Thoracic aorta (tissue), 2 donors: ENCODE measurements around the gene ATP10A. TPM values are rescaled to one million over a fixed set of nuclear protein-coding genes. Genes with fewer than 3 reads are reported as not detected.

Experiments
- ATAC-seq: fragments of 150-250 bp; one replicate; pipeline ENCODE4 v1.8.0; 2017; ENCODE audit warnings: low read depth; ENCODE audit not compliant: insufficient number of reproducible peaks, low FRiP score
- DNase-seq: peaks from one replicate; pipeline ENCODE4 v3.0.0-alpha.2; 2020; ENCODE audit warnings: low spot score
- H3K27ac ChIP-seq, 2 donors: fragments of 200-600 bp; sonication (generic); 1 replicate in 1 of 2; 2 replicates in 1 of 2; pipeline ENCODE4 v1.5.1; 2016; ENCODE audit warnings: mild to moderate bottlenecking in 2 of 2, moderate library complexity in 2 of 2
- H3K27me3 ChIP-seq: fragments of 200-600 bp; sonication (generic); replicated peaks from 2 replicates; pipeline ENCODE4 v1.6.0; 2016; ENCODE audit warnings: mild to moderate bottlenecking; ENCODE audit not compliant: insufficient read depth
- H3K36me3 ChIP-seq: fragments of 200-600 bp; sonication (generic); one replicate; pipeline ENCODE4 v1.5.1; 2016
- H3K4me1 ChIP-seq, 2 donors: fragments of 200-600 bp; sonication (generic); 1 replicate in 1 of 2; 2 replicates in 1 of 2; pipeline versions ENCODE4 v1.5.1 to v1.6.0; 2016; ENCODE audit warnings: low read depth in 2 of 2, mild to moderate bottlenecking in 1 of 2; ENCODE audit not compliant: control insufficient read depth in 1 of 2
- H3K4me3 ChIP-seq: fragments of 200-600 bp; sonication (generic); 2 replicates; pipeline ENCODE4 v1.5.1; 2016; ENCODE audit warnings: mild to moderate bottlenecking
- H3K9me3 ChIP-seq: fragments of 200-600 bp; sonication (generic); 2 replicates; pipeline ENCODE4 v1.5.1; 2016
- total RNA-seq, 2 donors: library from RNA; depleted of rRNA; stranded (reverse); fragments of >200 nt; gene quantifications; one replicate each; pipeline versions ENCODE4 v1.1.0 to v1.2.3, GENCODE V29; 2016
- TF ChIP-seq, protein P1 (sequence below): fragments of 200-600 bp; sonication (generic); IDR thresholded peaks from one replicate; pipeline ENCODE4 v1.5.1; 2019; ENCODE audit warnings: antibody characterized with exemption

The ATP10A gene
- total RNA-seq, 2 donors from 2014 or later: 59.4 to 89.8 TPM

DNA sequence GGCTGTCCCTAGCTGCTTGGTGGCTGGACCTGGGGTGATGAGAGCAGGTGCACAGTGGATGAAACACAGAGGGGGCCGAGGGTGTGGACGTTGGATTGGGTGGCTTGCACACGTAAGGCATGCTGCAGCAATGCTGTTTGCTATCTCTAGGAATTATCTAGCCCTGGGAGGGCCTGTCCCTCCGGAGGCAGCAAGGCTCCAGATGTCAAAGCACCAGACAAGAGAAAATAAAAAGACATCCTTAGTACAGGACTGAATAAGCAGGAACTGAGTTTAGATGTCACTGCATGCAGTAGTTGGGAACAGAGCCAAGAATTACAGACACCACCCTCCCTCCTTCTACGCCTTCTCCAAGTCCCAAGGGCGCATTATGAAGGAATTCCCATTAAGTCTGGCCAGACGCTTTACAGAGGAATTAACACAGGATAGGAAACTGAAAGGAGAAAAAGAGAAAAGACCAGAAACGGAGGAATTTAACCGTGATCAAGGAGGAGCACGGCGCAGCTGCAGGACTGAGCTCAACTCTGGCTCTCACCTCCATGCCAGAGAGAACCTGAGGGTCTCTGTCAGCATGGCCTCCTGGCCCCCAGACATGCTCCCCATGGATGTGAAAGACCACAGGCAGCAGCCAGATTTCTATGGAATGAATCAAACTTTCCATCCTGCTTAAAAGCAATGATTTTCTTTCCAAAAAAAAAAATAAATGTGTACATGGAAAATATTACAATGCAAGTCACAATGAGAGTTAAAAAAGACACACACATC lies 13.8 kb downstream of the ATP10A start:
- H3K4me3 ChIP-seq: peak overlapping the region; percentile 75
- H3K27ac ChIP-seq: peak overlapping the region; percentile 95 to 99
- no peaks in the 10 kb centered on the region for H3K36me3 ChIP-seq
- no peaks in the 10 kb centered on the region for H3K27me3 ChIP-seq
- H3K9me3 ChIP-seq: no peaks in the 10 kb centered on the region
- TF ChIP-seq, protein P1, sequence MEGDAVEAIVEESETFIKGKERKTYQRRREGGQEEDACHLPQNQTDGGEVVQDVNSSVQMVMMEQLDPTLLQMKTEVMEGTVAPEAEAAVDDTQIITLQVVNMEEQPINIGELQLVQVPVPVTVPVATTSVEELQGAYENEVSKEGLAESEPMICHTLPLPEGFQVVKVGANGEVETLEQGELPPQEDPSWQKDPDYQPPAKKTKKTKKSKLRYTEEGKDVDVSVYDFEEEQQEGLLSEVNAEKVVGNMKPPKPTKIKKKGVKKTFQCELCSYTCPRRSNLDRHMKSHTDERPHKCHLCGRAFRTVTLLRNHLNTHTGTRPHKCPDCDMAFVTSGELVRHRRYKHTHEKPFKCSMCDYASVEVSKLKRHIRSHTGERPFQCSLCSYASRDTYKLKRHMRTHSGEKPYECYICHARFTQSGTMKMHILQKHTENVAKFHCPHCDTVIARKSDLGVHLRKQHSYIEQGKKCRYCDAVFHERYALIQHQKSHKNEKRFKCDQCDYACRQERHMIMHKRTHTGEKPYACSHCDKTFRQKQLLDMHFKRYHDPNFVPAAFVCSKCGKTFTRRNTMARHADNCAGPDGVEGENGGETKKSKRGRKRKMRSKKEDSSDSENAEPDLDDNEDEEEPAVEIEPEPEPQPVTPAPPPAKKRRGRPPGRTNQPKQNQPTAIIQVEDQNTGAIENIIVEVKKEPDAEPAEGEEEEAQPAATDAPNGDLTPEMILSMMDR: no peak
- DNase-seq (no peak), ATAC-seq (peak; percentile 41)
- H3K4me1 ChIP-seq: peaks cover 58 to 95% of the 10 kb centered on the region in 2 donors

DNA sequence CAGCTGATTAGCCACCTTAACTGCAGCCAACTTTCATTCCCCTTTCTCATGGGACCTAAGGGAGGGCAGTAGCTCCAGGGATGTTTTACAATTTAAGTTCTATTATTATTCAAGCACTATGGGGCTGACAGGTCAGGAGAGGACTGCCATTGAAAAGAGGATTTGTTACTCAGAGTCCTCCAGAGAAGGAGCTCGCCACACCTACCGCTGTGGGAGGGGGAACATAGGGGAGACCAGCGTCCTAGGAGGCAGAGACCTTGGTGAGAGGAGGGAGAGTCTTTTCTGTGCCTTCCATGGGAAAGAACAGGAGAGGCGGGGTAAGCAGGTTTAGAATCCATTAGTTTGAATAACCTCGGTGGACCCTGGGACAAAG lies 14.4 kb downstream of the ATP10A start:
- TF ChIP-seq, protein P1: no peak
- Histone ChIP-seq H3K27ac (peak overlapping the region; percentile 95 to 99), H3K4me1 (peaks cover 53 to 95% of the 10 kb centered on the region in 2 donors), H3K36me3 (no peaks in the 10 kb centered on the region), H3K4me3 (peak overlapping the region; percentile 75), H3K27me3 (no peaks in the 10 kb centered on the region), H3K9me3 (no peaks in the 10 kb centered on the region)
- DNase-seq (no peak), ATAC-seq (no peak)

DNA sequence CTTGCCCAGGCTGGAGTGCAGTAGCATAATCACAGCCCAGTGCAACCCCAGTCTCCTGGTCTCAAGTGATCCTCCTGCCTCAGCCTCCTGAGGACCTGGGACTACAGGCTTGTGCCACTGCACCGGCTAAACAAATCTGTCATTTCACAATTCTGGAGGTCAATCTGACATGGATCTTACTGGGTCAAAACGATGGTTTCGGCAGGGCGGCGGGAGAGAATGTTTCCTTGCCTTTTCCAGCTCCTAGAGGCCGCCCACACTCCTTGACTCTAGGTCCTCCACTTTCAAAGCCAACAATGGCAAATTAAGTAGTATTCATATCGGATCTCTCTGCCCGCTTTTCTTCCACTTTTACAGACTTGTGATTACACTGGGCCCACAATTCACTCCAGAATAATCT lies 14.8 kb downstream of the ATP10A start:
- DNase-seq (no peak), ATAC-seq (no peak)
- no peak overlapping the region for H3K4me3 ChIP-seq
- no peaks in the 10 kb centered on the region for H3K9me3 ChIP-seq
- peaks cover 50 to 95% of the 10 kb centered on the region in 2 donors for H3K4me1 ChIP-seq
- peak overlapping the region; percentile 95 to 99 for H3K27ac ChIP-seq
- no peaks in the 10 kb centered on the region for H3K27me3 ChIP-seq
- TF ChIP-seq, protein P1: no peak
- no peaks in the 10 kb centered on the region for H3K36me3 ChIP-seq

DNA sequence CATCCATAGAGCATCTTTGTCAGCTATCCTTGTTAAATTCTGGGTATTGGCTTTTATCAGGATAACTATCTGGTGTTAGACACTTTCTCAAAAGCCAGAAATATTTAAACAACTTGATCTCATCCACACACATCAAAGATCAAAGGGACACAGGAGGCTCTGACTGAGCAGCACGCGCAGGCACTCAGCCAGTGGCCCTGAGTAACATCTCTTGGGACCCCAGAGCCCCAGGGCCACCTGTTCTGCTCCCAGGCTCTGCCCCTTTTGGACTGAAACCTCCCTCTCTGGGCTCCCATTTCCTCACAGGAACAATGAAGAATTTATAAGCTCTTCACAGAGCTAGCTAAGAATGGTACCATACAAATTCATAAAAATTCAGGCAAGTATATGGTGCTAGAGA lies 16.1 kb downstream of the ATP10A start:
- Histone ChIP-seq H3K4me3 (no peak overlapping the region), H3K27me3 (no peaks in the 10 kb centered on the region), H3K4me1 (peaks cover 38 to 84% of the 10 kb centered on the region in 2 donors), H3K27ac (peak overlapping the region; percentile 3 to 41), H3K36me3 (no peaks in the 10 kb centered on the region), H3K9me3 (no peaks in the 10 kb centered on the region)
- no peak for DNase-seq
- TF ChIP-seq, protein P1: no peak
- ATAC-seq: no peak

DNA sequence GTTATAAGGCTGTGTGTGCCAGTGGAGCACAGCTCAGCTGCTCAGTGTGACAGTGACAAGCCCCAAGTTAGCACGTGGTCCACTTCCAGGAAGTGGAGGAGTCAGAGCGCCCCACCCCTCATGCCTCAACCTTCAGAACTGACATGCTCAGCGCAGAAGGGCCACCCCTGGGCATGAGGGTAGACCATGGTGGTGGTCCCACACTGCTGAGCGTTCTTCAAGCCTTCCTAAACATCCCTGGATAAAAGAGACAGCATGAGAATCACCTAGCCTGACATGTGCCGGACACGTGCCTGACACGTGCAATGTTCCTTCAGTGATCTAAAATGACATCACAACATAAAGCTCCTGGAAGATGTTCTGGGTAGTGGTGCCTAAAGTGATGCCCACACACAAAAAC lies 16.8 kb downstream of the ATP10A start:
- Histone ChIP-seq H3K9me3 (no peaks in the 10 kb centered on the region), H3K27me3 (no peaks in the 10 kb centered on the region), H3K4me1 (peaks cover 37 to 77% of the 10 kb centered on the region in 2 donors), H3K4me3 (no peak overlapping the region), H3K27ac (no peak overlapping the region), H3K36me3 (no peaks in the 10 kb centered on the region)
- ATAC-seq (no peak), DNase-seq (no peak)
- TF ChIP-seq, protein P1: no peak
